Endothelial cell (in vitro differentiated cells): Measurements from ENCODE around the gene COBL. TPM values are rescaled to one million over a fixed set of nuclear protein-coding genes. Genes with fewer than 3 reads are reported as not detected.

Experiments
- DNase-seq: peaks from one replicate; pipeline ENCODE4 v3.0.0; 2021; ENCODE audit warnings: low spot score
- H3K27ac Mint-ChIP-seq: one replicate; pipeline ENCODE4 v1.8.0; 2021; ENCODE audit warnings: mixed read lengths, inconsistent platforms; ENCODE audit not compliant: unreplicated experiment
- H3K27me3 Mint-ChIP-seq: one replicate; pipeline ENCODE4 v1.8.0; 2021; ENCODE audit warnings: mild to moderate bottlenecking, moderate library complexity, mixed read lengths, inconsistent platforms; ENCODE audit not compliant: unreplicated experiment
- H3K36me3 Mint-ChIP-seq: one replicate; pipeline ENCODE4 v1.8.0; 2021; ENCODE audit warnings: mild to moderate bottlenecking, low read depth, mixed read lengths, inconsistent platforms; ENCODE audit not compliant: unreplicated experiment
- H3K4me1 Mint-ChIP-seq: one replicate; pipeline ENCODE4 v1.8.0; 2021; ENCODE audit warnings: mild to moderate bottlenecking, mixed read lengths, inconsistent platforms; ENCODE audit not compliant: unreplicated experiment
- H3K4me3 Mint-ChIP-seq: one replicate; pipeline ENCODE4 v1.8.0; 2021; ENCODE audit warnings: mild to moderate bottlenecking, mixed read lengths, inconsistent platforms; ENCODE audit not compliant: unreplicated experiment
- H3K9me3 Mint-ChIP-seq: one replicate; pipeline ENCODE4 v1.8.0; 2021; ENCODE audit warnings: mixed read lengths, inconsistent platforms; ENCODE audit not compliant: unreplicated experiment
- CTCF ChIP-seq: fragments of 200-600 bp; sonication (generic); IDR thresholded peaks from one replicate; pipeline ENCODE4 v1.5.0; 2021; ENCODE audit warnings: antibody characterized with exemption; ENCODE audit not compliant: unreplicated experiment
- total RNA-seq: library from RNA; stranded (reverse); fragmentation: NEBNext Ultra II Directional; extraction: Animal tissue kit (Norgen Biotek cat#: 25700); gene quantifications from one replicate; pipeline ENCODE4 v1.2.1, GENCODE V29; 2021; ENCODE audit not compliant: unreplicated experiment

Gene COBL
- total RNA-seq, 1 donor from 2014 or later = 1.8 TPM

- no peak for DNase-seq
- no peak for TF ChIP-seq CTCF
- no peak overlapping the region for H3K27ac Mint-ChIP-seq
- no peak overlapping the region for H3K4me3 Mint-ChIP-seq
- H3K4me1 Mint-ChIP-seq = peaks cover 9% of the 10 kb centered on the region
- H3K36me3 Mint-ChIP-seq = no peaks in the 10 kb centered on the region
- peaks cover 3% of the 10 kb centered on the region for H3K27me3 Mint-ChIP-seq
- H3K9me3 Mint-ChIP-seq = no peaks in the 10 kb centered on the region
These were observed 154.7 kb downstream of the COBL start for GRCh38 chr7:51161937-51162336.

DNA sequence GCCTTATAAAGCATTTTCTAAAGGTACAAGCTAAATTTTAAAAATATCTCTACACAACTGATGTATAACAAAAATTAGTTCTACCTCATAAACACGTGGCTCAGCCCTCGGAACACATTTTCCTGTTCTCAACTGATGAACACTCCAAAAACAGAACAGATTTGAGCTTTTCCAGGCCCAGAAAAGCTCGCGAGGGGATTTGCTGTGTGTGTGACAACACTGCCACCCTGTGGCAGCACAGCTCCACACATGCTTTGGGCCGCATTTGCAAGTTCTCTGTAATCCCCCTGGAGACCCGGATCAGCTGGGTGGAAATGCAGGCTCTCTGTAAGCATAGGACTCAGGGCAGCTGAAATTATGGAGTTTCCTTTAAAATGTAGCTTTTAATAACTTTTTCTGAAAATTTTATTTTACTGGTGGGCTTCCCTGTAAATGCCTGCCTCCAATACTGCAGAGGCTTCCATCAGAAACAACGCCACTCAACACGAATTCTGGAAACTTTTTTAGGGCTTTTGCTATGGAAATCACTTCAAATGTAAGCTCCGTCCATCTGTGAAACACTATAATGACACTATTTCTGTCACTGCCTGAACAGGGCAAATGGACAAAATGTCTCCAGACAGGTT, 155.5 kb downstream of the COBL start:
- peaks cover 9% of the 10 kb centered on the region for H3K4me1 Mint-ChIP-seq
- peak; percentile 94 for TF ChIP-seq CTCF
- peaks cover 3% of the 10 kb centered on the region for H3K27me3 Mint-ChIP-seq

DNA sequence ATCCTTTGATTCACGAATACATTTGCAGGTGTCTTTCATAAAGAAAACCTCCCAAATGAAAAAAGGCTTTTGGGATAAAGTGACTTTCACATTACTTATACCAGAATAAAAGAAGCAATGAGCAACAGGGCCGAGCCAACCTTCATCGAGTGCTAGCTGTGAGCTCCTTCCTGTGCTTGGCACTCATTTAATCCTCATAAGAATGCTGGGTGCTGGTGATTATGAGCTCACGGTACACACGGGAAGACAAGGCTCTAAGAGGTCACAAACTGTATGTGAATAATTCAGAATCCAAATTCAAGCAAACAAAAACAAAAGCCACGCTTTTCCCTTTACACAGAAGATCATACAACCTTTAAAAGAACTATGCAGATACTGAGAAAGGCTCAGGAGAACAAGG, 156.2 kb downstream of the COBL start:
- H3K9me3 Mint-ChIP-seq = no peaks in the 10 kb centered on the region
- H3K27ac Mint-ChIP-seq = no peak overlapping the region
- H3K27me3 Mint-ChIP-seq = peaks cover 3% of the 10 kb centered on the region
- H3K4me1 Mint-ChIP-seq = peaks cover 9% of the 10 kb centered on the region
- TF ChIP-seq CTCF = no peak
- no peak overlapping the region for H3K4me3 Mint-ChIP-seq
- H3K36me3 Mint-ChIP-seq = no peaks in the 10 kb centered on the region
- DNase-seq = no peak

More for the DNA sequence above, 155.5 kb downstream of the COBL start:
- Mint-ChIP-seq H3K27ac (no peak overlapping the region), H3K36me3 (no peaks in the 10 kb centered on the region), H3K4me3 (no peak overlapping the region), H3K9me3 (no peaks in the 10 kb centered on the region)
- DNase-seq = peak; percentile 76

- Mint-ChIP-seq H3K27me3 (peaks cover 3% of the 10 kb centered on the region), H3K4me3 (no peak overlapping the region), H3K9me3 (no peaks in the 10 kb centered on the region), H3K4me1 (peaks cover 9% of the 10 kb centered on the region), H3K36me3 (no peaks in the 10 kb centered on the region), H3K27ac (no peak overlapping the region)
- TF ChIP-seq CTCF = no peak
- no peak for DNase-seq
These were observed 157.7 kb downstream of the COBL start for GRCh38 chr7:51158742-51159445.

DNA sequence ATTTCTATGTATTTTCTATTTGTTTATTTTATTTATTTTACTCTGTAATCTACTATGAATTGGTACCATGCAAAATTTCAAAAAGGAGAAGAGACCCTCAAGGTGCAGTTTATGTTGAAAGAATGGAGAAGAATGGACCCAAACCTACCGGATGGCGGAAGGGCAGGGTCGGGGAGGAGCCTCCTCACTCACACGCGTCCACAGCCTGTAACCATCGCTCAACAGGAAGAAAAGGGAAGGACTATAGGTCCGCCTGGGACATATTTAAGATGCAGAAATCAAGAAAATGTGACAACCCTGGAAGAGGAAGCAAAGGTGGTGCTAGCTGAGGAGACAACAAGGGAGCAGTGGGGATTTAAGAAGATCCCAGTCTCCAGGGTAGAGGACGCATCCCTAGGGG, 158.4 kb downstream of the COBL start:
- Mint-ChIP-seq H3K27me3 (peaks cover 3% of the 10 kb centered on the region), H3K9me3 (no peaks in the 10 kb centered on the region), H3K4me1 (peaks cover 9% of the 10 kb centered on the region), H3K36me3 (no peaks in the 10 kb centered on the region), H3K27ac (no peak overlapping the region), H3K4me3 (no peak overlapping the region)
- TF ChIP-seq CTCF = no peak
- no peak for DNase-seq
